GM12878 (cell line): ENCODE results near the gene HM13. TPM values are rescaled to one million over a fixed set of nuclear protein-coding genes. Genes with fewer than 3 reads are reported as not detected.

Source experiments
- ATAC-seq: fragments of 200-7000 bp; cut with Tn5 transposase; 3 replicates; pipeline ENCODE4 v1.9.1; 2020; ENCODE audit warnings: mild to moderate bottlenecking, moderate library complexity
- BruUV-seq: library from RNA; stranded (reverse); fragments of 400-500 nt; replicated peaks from 2 replicates; lab custom pipeline; 2021; lab: Mats Ljungman, UMichigan
- CTCF ChIA-PET: fragments of 300-600 bp; sonication (Branson Sonifier 250); formaldehyde crosslinking; extraction: SDS; loops from one replicate; lab custom pipeline; 2021; ENCODE audit warnings: inconsistent platforms; lab: Yijun Ruan, JAX
- POLR2A ChIA-PET: fragments of 350-600 bp; formaldehyde crosslinking; extraction: SDS; loops from one replicate; lab custom pipeline; 2021; ENCODE audit warnings: inconsistent platforms; lab: Charles Lee
- RAD21 ChIA-PET: fragments of 300-600 bp; sonication (Branson Sonifier 250); formaldehyde crosslinking; loops from one replicate; lab custom pipeline; 2023; ENCODE audit warnings: antibody characterized with exemption; ENCODE audit not compliant: unreplicated experiment; lab: Charles Lee
- SMC1A ChIA-PET: fragments of 300-600 bp; sonication (Branson Sonifier 250); formaldehyde crosslinking; loops from one replicate; lab custom pipeline; 2023; ENCODE audit not compliant: unreplicated experiment, uncharacterized antibody; lab: Charles Lee
- DNase-seq: peaks from one replicate; pipeline ENCODE4 v3.0.0-alpha.2; 2011; ENCODE audit warnings: low read depth, low spot score
- FAIRE-seq: peaks from 3 replicates; lab custom pipeline; 2011; peaks lifted over from hg19 to GRCh38; lab: Jason Lieb, UNC
- H2AFZ ChIP-seq: 2 replicates; pipeline ENCODE4 v1.6.0; 2011; ENCODE audit warnings: low read depth, low read length, control low read depth; ENCODE audit not compliant: control insufficient read depth
- H3K27ac ChIP-seq: 2 replicates; pipeline ENCODE4 v1.5.1; 2011; ENCODE audit warnings: control low read depth; ENCODE audit not compliant: control insufficient read depth, insufficient read depth
- H3K27me3 ChIP-seq, 2 experiments: replicated peaks in 1 of 2; 2 replicates each; pipeline versions ENCODE4 v1.6.0 to v1.6.1; 2011; ENCODE audit warnings: low read length in 1 of 2; ENCODE audit not compliant: control insufficient read depth in 2 of 2, insufficient read depth in 2 of 2
- H3K36me3 ChIP-seq, 2 experiments: 2 replicates each; pipeline ENCODE4 v1.5.1; 2011; ENCODE audit warnings: low read length in 1 of 2; ENCODE audit not compliant: control insufficient read depth in 2 of 2, insufficient read depth in 2 of 2
- H3K4me1 ChIP-seq: 2 replicates; pipeline ENCODE4 v1.6.1; 2011; ENCODE audit warnings: mild to moderate bottlenecking, low read length, moderate library complexity, mixed read lengths; ENCODE audit not compliant: control insufficient read depth, insufficient read depth
- H3K4me2 ChIP-seq: 2 replicates; pipeline ENCODE4 v1.6.0; 2011; ENCODE audit warnings: control low read depth; ENCODE audit not compliant: control insufficient read depth, insufficient read depth
- H3K4me3 ChIP-seq: fragments of 200-600 bp; sonication (generic); 2 replicates; pipeline ENCODE4 v1.5.1; 2016
- H3K79me2 ChIP-seq: 2 replicates; pipeline ENCODE4 v1.6.0; 2011; ENCODE audit warnings: low read length; ENCODE audit not compliant: control insufficient read depth, insufficient read depth
- H3K9ac ChIP-seq: 2 replicates; pipeline ENCODE4 v1.8.0; 2011; ENCODE audit warnings: low read length, control low read depth, mixed read lengths; ENCODE audit not compliant: control insufficient read depth, insufficient read depth
- H3K9me3 ChIP-seq: replicated peaks from 3 replicates; pipeline ENCODE4 v1.5.1; 2011; ENCODE audit warnings: mild to moderate bottlenecking, low read length; ENCODE audit not compliant: control insufficient read depth, insufficient read depth
- H4K20me1 ChIP-seq: 2 replicates; pipeline ENCODE4 v1.6.0; 2011; ENCODE audit not compliant: control insufficient read depth, insufficient read depth
- BCL3 ChIP-seq: IDR thresholded peaks from 2 replicates; pipeline ENCODE4 v1.6.1; 2011; ENCODE audit warnings: borderline replicate concordance, low read depth, mild to moderate bottlenecking, moderate library complexity, low read length; ENCODE audit not compliant: insufficient read depth, poor library complexity, severe bottlenecking
- CREB1 ChIP-seq: IDR thresholded peaks from 2 replicates; pipeline ENCODE4 v1.6.1; 2012; ENCODE audit warnings: low read depth, mild to moderate bottlenecking, inconsistent platforms
- CREM ChIP-seq: IDR thresholded peaks from 2 replicates; pipeline ENCODE4 v1.6.1; 2014; ENCODE audit warnings: antibody characterized with exemption, low read depth
- ETV6 ChIP-seq, 2 experiments: fragments of 450-650 bp in 1 of 2; IDR thresholded peaks in 1 of 2; conservative IDR thresholded peaks in 1 of 2; 2 replicates each; pipeline ENCODE4 v1.6.1; 2014; ENCODE audit warnings: antibody characterized with exemption in 1 of 2, borderline replicate concordance in 1 of 2, low read depth in 1 of 2, mild to moderate bottlenecking in 1 of 2, moderate library complexity in 1 of 2
- IKZF2 ChIP-seq, 2 experiments: fragments of 450-650 bp; IDR thresholded peaks; 2 replicates each; pipeline ENCODE4 v1.6.1; 2017; ENCODE audit warnings: mild to moderate bottlenecking in 2 of 2, moderate library complexity in 2 of 2
- JUND ChIP-seq: IDR thresholded peaks from 2 replicates; pipeline ENCODE4 v1.6.1; 2012; ENCODE audit warnings: low read depth, mild to moderate bottlenecking, low read length, improper control_type of control experiment, moderate library complexity
- KLF5 ChIP-seq: fragments of 450-650 bp; IDR thresholded peaks from 2 replicates; pipeline ENCODE4 v1.6.1; 2014; ENCODE audit warnings: mild to moderate bottlenecking; ENCODE audit not compliant: partially characterized antibody
- MTA3 ChIP-seq: IDR thresholded peaks from 2 replicates; pipeline ENCODE4 v1.6.1; 2012; ENCODE audit warnings: low read length, inconsistent platforms, borderline replicate concordance
- MXI1 ChIP-seq: fragments of 150-350 bp; IDR thresholded peaks from 2 replicates; pipeline ENCODE4 v1.6.1; 2011; ENCODE audit warnings: low read depth, mild to moderate bottlenecking, inconsistent platforms, low read length, improper control_type of control experiment
- PKNOX1 ChIP-seq: fragments of 450-650 bp; IDR thresholded peaks from 2 replicates; pipeline ENCODE4 v1.6.1; 2016; ENCODE audit warnings: mild to moderate bottlenecking
- SMC3 ChIP-seq: IDR thresholded peaks from 2 replicates; pipeline ENCODE4 v1.6.1; 2011; ENCODE audit warnings: low read length, improper control_type of control experiment, borderline replicate concordance
- TCF3 ChIP-seq: IDR thresholded peaks from 2 replicates; pipeline ENCODE4 v1.6.1; 2012; ENCODE audit warnings: low read depth, mild to moderate bottlenecking, low read length, borderline replicate concordance; ENCODE audit not compliant: insufficient read depth
- TCF7 ChIP-seq: IDR thresholded peaks from 2 replicates; pipeline ENCODE4 v1.6.1; 2014; ENCODE audit warnings: antibody characterized with exemption, borderline replicate concordance
- ZNF217 ChIP-seq: fragments of 450-650 bp; IDR thresholded peaks from 2 replicates; pipeline ENCODE4 v1.6.1; 2017; ENCODE audit warnings: antibody characterized with exemption, mild to moderate bottlenecking
- ZNF687 ChIP-seq: fragments of 450-650 bp; IDR thresholded peaks from 2 replicates; pipeline ENCODE4 v1.6.1; 2017; ENCODE audit warnings: mild to moderate bottlenecking, moderate library complexity
- WGBS: methylation state at CpG from one replicate; pipeline ENCODE4 v1.1.6; 2016; ENCODE audit warnings: low lambda C conversion rate; ENCODE audit not compliant: insufficient replicate concordance, insufficient coverage; ENCODE audit errors: missing lambda C conversion rate; 5-methylcytosine and 5-hydroxymethylcytosine counted together
- in situ Hi-C: fragments of 300-500 bp; cut with MboI; formaldehyde crosslinking; loops from 9 replicates; pipeline ENCODE4 v1.14.3; 2018; ENCODE audit warnings: mixed read lengths
- intact Hi-C: fragments of 100-400 bp; cut with micrococcal nuclease; formaldehyde crosslinking; loops from one replicate; pipeline ENCODE4 v1.14.2; 2022; ENCODE audit not compliant: unreplicated experiment
- polyA plus RNA-seq, 11 experiments: library from polyadenylated mRNA; depleted of rRNA in 4 of 11; unstranded in 6 of 11; stranded (reverse) in 5 of 11; fragments of >200 nt; fragmentation: Nextera tagmentation in 4 of 11; fragmentation: Illumina TruSeq in 1 of 11; extraction: Ambion mirVana in 4 of 11; extraction: Trizol in 1 of 11; gene quantifications; 1 replicate in 1 of 11; 2 replicates in 10 of 11; pipeline versions ENCODE4 v1.2.1 to v1.2.3, GENCODE V29; 2011 to 2016; ENCODE audit warnings: inconsistent platforms in 2 of 11, missing spikeins in 2 of 11, low read depth in 1 of 11
- total RNA-seq, 4 experiments: library from RNA; depleted of rRNA in 3 of 4; stranded (reverse); fragments of >200 nt in 3 of 4; fragmentation: Illumina TruSeq in 1 of 4; extraction: Trizol in 1 of 4; gene quantifications; 2 replicates each; pipeline versions ENCODE4 v1.2.1 to v1.2.3, GENCODE V29; 2013 to 2021

Gene HM13
- total and polyA plus RNA-seq, 10 of the 15 experiments (the other 5 are each of a cell fraction or from before 2014, with no cell fraction given), result 4.8 to 185 (median 81.7) TPM

GRCh38 chr20:31572701-31573554 is 58.7 kb downstream of the HM13 start:
- Histone ChIP-seq H3K79me2 (no peaks in the 10 kb centered on the region), H3K9ac (peak overlapping the region; percentile 78), H4K20me1 (no peaks in the 10 kb centered on the region), H2AFZ (peak overlapping the region; percentile 78), H3K4me3 (peak overlapping the region; percentile 81), H3K9me3 (no peaks in the 10 kb centered on the region), H3K27ac (peak overlapping the region; percentile 88), H3K4me1 (peaks cover 12% of the 10 kb centered on the region), H3K27me3 (no peaks in the 10 kb centered on the region; a peak in 1 of 4 replicates), H3K4me2 (peak overlapping the region; percentile 99), H3K36me3 (peaks cover 2 to 7% of the 10 kb centered on the region in 2 experiments; a peak in 2 of 4 replicates)
- DNase-seq (peak; percentile 41), ATAC-seq (peak; percentile 94), FAIRE-seq (peak; percentile 78)
- SMC1A ChIA-PET, result interaction anchor here (0.6 to 10.3 kb wide), 6 partner anchors 10 to 40 kb away, joined by 3 to 108 read pairs (median 4); partner anchors contain the start of gene ID1
- RAD21 ChIA-PET, result interaction anchor here (0.6 to 2.7 kb wide), 10 partner anchors 10 to 172 kb away, joined by 3 to 48 read pairs (median 6); partner anchors contain the start of gene ID1
- BruUV-seq, result no TSS peak
- POLR2A ChIA-PET, result interaction anchor here (0.6 to 1.7 kb wide), 8 partner anchors 10 to 1016 kb away, joined by 4 to 16 read pairs (median 5); a partner anchor contains a TSS
- intact Hi-C loops, result no loop called here
- 4% methylated on average over 37 of the region's 63 CpGs for WGBS
- in situ Hi-C loops, result loop anchor here (5.0 kb wide), 1 partner anchor 34 kb away; the partner anchor contains the start of gene ID1
- CTCF ChIA-PET, result interaction anchor here (0.6 to 29.1 kb wide), 9 partner anchors 11 to 296 kb away, joined by 3 to 958 read pairs (median 4); partner anchors contain the start of gene ID1
- TF ChIP-seq JUND (no peak), MTA3 (0 out of 2 replicates have a peak, but pooled peaks have one; percentile 64), ZNF687 (peak; percentile 38; the same call in 1 of the 2 replicates), CREB1 (0 out of 2 replicates have a peak, but pooled peaks have one; percentile 20), PKNOX1 (no peak), SMC3 (no peak; the same call in 1 of the 2 replicates), ETV6 (conservative IDR thresholded peaks at IDR 0.05 in 1 of 2, IDR thresholded peaks at IDR 0.05 in 1 of 2; ENCODE audit: borderline replicate concordance in 1 of 2, low read depth in 1 of 2) (no peak), BCL3 (peak; percentile 73), IKZF2 (IDR thresholded peaks at IDR 0.05) (peak in 1 of 2 experiments; percentile 47; a peak in 1 of 4 replicates), TCF7 (0 out of 2 replicates have a peak, but pooled peaks have one; percentile 34), ZNF217 (no peak), KLF5 (peak; percentile 91), TCF3 (peak; percentile 50; the same call in 1 of the 2 replicates), CREM (no peak), MXI1 (no peak; the same call in none of the 2 replicates)
